Endothelial cell of umbilical vein (primary cell): Measurements from ENCODE around the gene PIEZO2. TPM values are rescaled to one million over a fixed set of nuclear protein-coding genes. Genes with fewer than 3 reads are reported as not detected.

Source experiments
- BruUV-seq: library from RNA; stranded (reverse); fragments of 400-500 nt; replicated peaks from 2 replicates; lab custom pipeline; 2021; lab: Mats Ljungman, UMichigan
- CTCF ChIA-PET: fragments of 300-600, 350-600 bp; sonication (Branson Sonifier 250); formaldehyde crosslinking; loops from one replicate; lab custom pipeline; 2021; ENCODE audit warnings: antibody characterized with exemption, inconsistent platforms; lab: Charles Lee
- POLR2A ChIA-PET: fragments of 300-600, 350-600 bp; sonication (Branson Sonifier 250); formaldehyde crosslinking; loops from one replicate; lab custom pipeline; 2021; ENCODE audit warnings: antibody characterized with exemption, inconsistent platforms; lab: Charles Lee
- DNase-seq: peaks from one replicate; pipeline ENCODE4 v3.0.0-alpha.2; 2011; ENCODE audit warnings: low read depth, low spot score
- FAIRE-seq: peaks from 2 replicates; lab custom pipeline; 2011; peaks lifted over from hg19 to GRCh38; lab: Jason Lieb, UNC
- H2AFZ ChIP-seq: 2 replicates; pipeline ENCODE4 v1.6.0; 2012; ENCODE audit warnings: low read depth, low read length, control low read depth, inconsistent platforms
- H3K27ac ChIP-seq: 2 replicates; pipeline ENCODE4 v1.5.1; 2011; ENCODE audit warnings: low read depth, mild to moderate bottlenecking, control low read depth, low read length, moderate library complexity; ENCODE audit not compliant: insufficient read depth
- H3K27me3 ChIP-seq, 2 experiments: 2 replicates each; pipeline versions ENCODE4 v1.6.0 to v1.6.1; 2011; ENCODE audit warnings: low read length in 2 of 2, mixed read lengths in 1 of 2; ENCODE audit not compliant: control insufficient read depth in 2 of 2, insufficient read depth in 2 of 2
- H3K36me3 ChIP-seq, 2 experiments: 2 replicates in 1 of 2; 3 replicates in 1 of 2; pipeline ENCODE4 v1.5.1; 2011; ENCODE audit warnings: low read length in 2 of 2, mild to moderate bottlenecking in 1 of 2, moderate library complexity in 1 of 2; ENCODE audit not compliant: control insufficient read depth in 2 of 2, insufficient read depth in 2 of 2; ENCODE audit errors: extremely low read depth in 1 of 2
- H3K4me1 ChIP-seq: 3 replicates; pipeline ENCODE4 v1.5.1; 2011; ENCODE audit warnings: mild to moderate bottlenecking, low read length; ENCODE audit not compliant: control insufficient read depth, insufficient read depth; ENCODE audit errors: extremely low read depth
- H3K4me2 ChIP-seq: 2 replicates; pipeline ENCODE4 v1.6.1; 2011; ENCODE audit warnings: low read length, control low read depth, mixed read lengths; ENCODE audit not compliant: insufficient read depth
- H3K4me3 ChIP-seq, 3 experiments: fragments of 200-600 bp in 1 of 3; sonication (generic), shearing (Covaris generic) in 1 of 3; replicated peaks in 1 of 3; 2 replicates each; pipeline ENCODE4 v1.5.1; 2011 to 2016; ENCODE audit warnings: control low read depth in 3 of 3, low read length in 3 of 3, mild to moderate bottlenecking in 2 of 3, inconsistent platforms in 1 of 3, low read depth in 1 of 3, moderate library complexity in 1 of 3; ENCODE audit not compliant: insufficient read depth in 1 of 3
- H3K79me2 ChIP-seq: 2 replicates; pipeline ENCODE4 v1.6.0; 2012; ENCODE audit warnings: low read length, inconsistent platforms; ENCODE audit not compliant: control insufficient read depth, insufficient read depth
- H3K9ac ChIP-seq: replicated peaks from 2 replicates; pipeline ENCODE3; 2011; ENCODE audit warnings: low read length, control low read depth; ENCODE audit not compliant: insufficient read depth; ENCODE audit errors: extremely low read depth
- H3K9me1 ChIP-seq: replicated peaks from 3 replicates; pipeline ENCODE4 v1.6.0; 2011; ENCODE audit warnings: mild to moderate bottlenecking, low read length; ENCODE audit not compliant: control insufficient read depth, insufficient read depth; ENCODE audit errors: extremely low read depth
- H3K9me3 ChIP-seq: replicated peaks from 2 replicates; pipeline ENCODE4 v1.5.1; 2012; ENCODE audit warnings: low read length, inconsistent platforms; ENCODE audit not compliant: control insufficient read depth, insufficient read depth
- H4K20me1 ChIP-seq: replicated peaks from 2 replicates; pipeline ENCODE3; 2011; ENCODE audit warnings: mild to moderate bottlenecking, low read length; ENCODE audit not compliant: control insufficient read depth, insufficient read depth; ENCODE audit errors: extremely low read depth
- EZH2 ChIP-seq: IDR thresholded peaks from 2 replicates; pipeline ENCODE4 v1.6.1; 2012; ENCODE audit warnings: borderline replicate concordance, low read depth, mild to moderate bottlenecking, moderate library complexity, low read length, inconsistent platforms; ENCODE audit not compliant: severe bottlenecking
- FOS ChIP-seq: IDR thresholded peaks from 2 replicates; pipeline ENCODE4 v1.6.1; 2011; ENCODE audit warnings: mild to moderate bottlenecking, low read length, moderate library complexity, borderline replicate concordance; ENCODE audit not compliant: insufficient read depth
- GATA2 ChIP-seq: IDR thresholded peaks from 2 replicates; pipeline ENCODE4 v1.7.0; 2011; ENCODE audit warnings: low read depth, mild to moderate bottlenecking, moderate library complexity, mixed read lengths, low read length; ENCODE audit not compliant: insufficient read length, insufficient read depth
- JUN ChIP-seq: IDR thresholded peaks from 2 replicates; pipeline ENCODE4 v1.6.1; 2011; ENCODE audit warnings: borderline replicate concordance, low read depth; ENCODE audit not compliant: insufficient read length, insufficient read depth
- MYC ChIP-seq: IDR thresholded peaks from one replicate; pipeline ENCODE4 v1.6.1; 2011; ENCODE audit warnings: mild to moderate bottlenecking, low read depth, low read length
- POLR2A ChIP-seq: IDR thresholded peaks from 2 replicates; pipeline ENCODE4 v1.6.1; 2012; ENCODE audit warnings: low read depth, mild to moderate bottlenecking, control low read depth, low read length
- POLR2AphosphoS5 ChIP-seq: IDR thresholded peaks from 2 replicates; pipeline ENCODE4 v1.6.1; 2012; ENCODE audit warnings: low read depth, mild to moderate bottlenecking, control low read depth, low read length, moderate library complexity; ENCODE audit not compliant: insufficient read depth
- dilution Hi-C: fragments of 300-500 bp; cut with MboI; formaldehyde crosslinking; loops from one replicate; pipeline ENCODE4 v1.15.0; 2019; ENCODE audit warnings: low sequenced_read_pairs; ENCODE audit not compliant: extremely low pct_ligation_motif_present
- intact Hi-C: fragments of 100-400 bp; cut with micrococcal nuclease; formaldehyde crosslinking; loops from one replicate; pipeline ENCODE4 v1.10.0; 2022
- polyA plus RNA-seq, 4 experiments: library from polyadenylated mRNA; depleted of rRNA in 3 of 4; stranded (reverse) in 3 of 4; unstranded in 1 of 4; fragments of >200 nt; gene quantifications; 2 replicates each; pipeline versions ENCODE4 v1.2.1 to v1.2.3, GENCODE V29; 2011 to 2012; ENCODE audit warnings: missing spikeins in 1 of 4
- total RNA-seq: library from RNA; stranded (reverse); gene quantifications from 2 replicates; pipeline ENCODE4 v1.2.3, GENCODE V29; 2021
- TF ChIP-seq, protein P1 (sequence below), 2 donors: IDR thresholded peaks; 1 replicate in 1 of 2; 2 replicates in 1 of 2; pipeline ENCODE4 v1.5.1; 2011; ENCODE audit warnings: low read length in 2 of 2, mild to moderate bottlenecking in 2 of 2, moderate library complexity in 2 of 2, control low read depth in 1 of 2, inconsistent platforms in 1 of 2, low read depth in 1 of 2; ENCODE audit not compliant: insufficient read depth in 1 of 2; ENCODE audit errors: extremely low read depth in 1 of 2
- TF ChIP-seq, protein P2 (sequence below): IDR thresholded peaks from 2 replicates; pipeline ENCODE4 v1.6.1; 2011; ENCODE audit not compliant: insufficient read depth, insufficient read length

The PIEZO2 gene
- total and polyA plus RNA-seq, 2 donors (not counting 3 experiments of a cell fraction or from before 2014, with no cell fraction given) = 1.7 to 11.2 TPM

DNA sequence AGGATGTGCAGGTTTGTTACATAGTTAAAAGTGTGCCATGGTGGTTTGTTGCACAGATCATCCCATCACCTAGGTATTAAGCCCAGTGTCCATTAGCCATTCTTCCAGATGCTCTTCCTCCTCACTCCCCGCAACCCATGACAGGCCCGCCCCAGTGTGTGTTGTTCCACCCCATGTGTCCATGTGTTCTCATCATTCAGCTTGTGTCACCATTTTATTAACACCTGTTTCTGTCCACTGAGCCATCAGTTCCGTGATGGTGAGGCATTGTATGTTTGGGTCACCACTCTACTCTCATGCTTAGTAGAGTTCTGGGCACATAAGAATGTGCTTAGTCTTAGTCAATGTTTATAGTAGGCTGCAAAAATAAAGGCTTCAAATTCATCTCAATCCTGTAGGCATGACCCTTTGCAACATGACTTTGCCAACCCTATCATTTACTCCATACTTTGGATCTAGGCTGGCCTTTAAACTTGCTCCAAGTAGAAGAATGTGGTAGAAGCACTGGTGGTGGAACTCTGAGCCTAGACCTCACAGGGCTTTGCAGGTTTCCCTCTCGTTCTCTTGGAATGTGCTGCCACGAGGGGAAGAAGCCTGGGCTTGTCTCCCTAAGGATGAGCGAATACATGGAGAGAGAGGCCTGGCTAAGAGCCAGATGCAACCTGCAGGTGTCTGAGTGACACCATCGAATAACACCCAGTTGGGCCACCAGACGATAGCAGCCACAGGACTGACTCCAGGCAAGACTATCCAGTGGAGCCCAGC lies 462.0 kb downstream of the PIEZO2 start:
- BruUV-seq = no TSS peak

DNA sequence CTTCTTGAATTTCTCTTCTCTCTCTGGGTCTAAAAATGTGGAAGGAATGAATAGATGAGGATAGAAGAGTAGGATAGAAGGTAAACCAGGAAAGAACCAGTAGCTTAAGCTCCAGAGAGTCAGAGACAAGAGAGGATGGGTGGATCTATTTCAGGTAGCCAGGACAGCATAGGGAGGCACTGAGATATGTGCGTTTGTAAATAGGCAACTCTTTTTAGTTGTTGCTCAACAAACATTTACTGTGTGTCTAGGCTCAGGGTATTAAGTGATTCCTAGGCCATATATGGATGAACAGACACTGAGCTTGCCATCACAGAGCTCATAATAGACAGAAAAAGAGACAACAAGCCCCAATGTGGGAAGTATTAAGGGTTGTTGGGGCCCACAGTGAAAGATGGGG lies 463.1 kb downstream of the PIEZO2 start:
- DNase-seq (no peak), FAIRE-seq (no peak)
- TF ChIP-seq JUN (no peak), MYC (no peak), POLR2AphosphoS5 (no peak), EZH2 (no peak), POLR2A (no peak), GATA2 (no peak), FOS (no peak)
- TF ChIP-seq, protein P1, sequence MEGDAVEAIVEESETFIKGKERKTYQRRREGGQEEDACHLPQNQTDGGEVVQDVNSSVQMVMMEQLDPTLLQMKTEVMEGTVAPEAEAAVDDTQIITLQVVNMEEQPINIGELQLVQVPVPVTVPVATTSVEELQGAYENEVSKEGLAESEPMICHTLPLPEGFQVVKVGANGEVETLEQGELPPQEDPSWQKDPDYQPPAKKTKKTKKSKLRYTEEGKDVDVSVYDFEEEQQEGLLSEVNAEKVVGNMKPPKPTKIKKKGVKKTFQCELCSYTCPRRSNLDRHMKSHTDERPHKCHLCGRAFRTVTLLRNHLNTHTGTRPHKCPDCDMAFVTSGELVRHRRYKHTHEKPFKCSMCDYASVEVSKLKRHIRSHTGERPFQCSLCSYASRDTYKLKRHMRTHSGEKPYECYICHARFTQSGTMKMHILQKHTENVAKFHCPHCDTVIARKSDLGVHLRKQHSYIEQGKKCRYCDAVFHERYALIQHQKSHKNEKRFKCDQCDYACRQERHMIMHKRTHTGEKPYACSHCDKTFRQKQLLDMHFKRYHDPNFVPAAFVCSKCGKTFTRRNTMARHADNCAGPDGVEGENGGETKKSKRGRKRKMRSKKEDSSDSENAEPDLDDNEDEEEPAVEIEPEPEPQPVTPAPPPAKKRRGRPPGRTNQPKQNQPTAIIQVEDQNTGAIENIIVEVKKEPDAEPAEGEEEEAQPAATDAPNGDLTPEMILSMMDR (IDR thresholded peaks at IDR 0.05; ENCODE audit: extremely low read depth in 1 of 2, insufficient read depth in 1 of 2, low read depth in 1 of 2, low read length in 2 of 2) = no peak
- TF ChIP-seq, protein P2, sequence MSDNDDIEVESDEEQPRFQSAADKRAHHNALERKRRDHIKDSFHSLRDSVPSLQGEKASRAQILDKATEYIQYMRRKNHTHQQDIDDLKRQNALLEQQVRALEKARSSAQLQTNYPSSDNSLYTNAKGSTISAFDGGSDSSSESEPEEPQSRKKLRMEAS = no peak
- ChIA-PET POLR2A (no interaction called here), CTCF (no interaction called here)
- dilution Hi-C loops (no loop called here), intact Hi-C loops (no loop called here)
- Histone ChIP-seq H3K9ac (no peak overlapping the region), H3K4me2 (no peak overlapping the region), H3K27me3 (no peaks in the 10 kb centered on the region), H3K36me3 (no peaks in the 10 kb centered on the region), H3K27ac (no peak overlapping the region), H2AFZ (no peak overlapping the region), H4K20me1 (no peaks in the 10 kb centered on the region), H3K4me3 (no peak overlapping the region), H3K9me1 (no peaks in the 10 kb centered on the region), H3K4me1 (no peaks in the 10 kb centered on the region), H3K9me3 (no peaks in the 10 kb centered on the region), H3K79me2 (no peaks in the 10 kb centered on the region)
- no TSS peak for BruUV-seq

More for the DNA sequence above, 462.0 kb downstream of the PIEZO2 start:
- Histone ChIP-seq H3K27ac (no peak overlapping the region), H3K9me1 (no peaks in the 10 kb centered on the region), H4K20me1 (no peaks in the 10 kb centered on the region), H3K4me1 (no peaks in the 10 kb centered on the region), H3K9ac (no peak overlapping the region), H3K27me3 (no peaks in the 10 kb centered on the region), H2AFZ (no peak overlapping the region), H3K79me2 (no peaks in the 10 kb centered on the region), H3K9me3 (no peaks in the 10 kb centered on the region), H3K4me3 (no peak overlapping the region), H3K36me3 (no peaks in the 10 kb centered on the region), H3K4me2 (no peak overlapping the region)
- ChIA-PET POLR2A (no interaction called here), CTCF (no interaction called here)
- intact Hi-C loops = no loop called here
- no peak for TF ChIP-seq POLR2A
- no peak for TF ChIP-seq GATA2
- TF ChIP-seq EZH2 = no peak
- DNase-seq (no peak), FAIRE-seq (no peak)
- dilution Hi-C loops = no loop called here
